AG04450 (cell line): ENCODE data around the gene HK1. TPM values are rescaled to one million over a fixed set of nuclear protein-coding genes. Genes with fewer than 3 reads are reported as not detected.

Source experiments
- CTCF ChIA-PET: fragments of 300-600, 350-600 bp; formaldehyde crosslinking; extraction: SDS; loops from one replicate; lab custom pipeline; 2022; ENCODE audit warnings: antibody characterized with exemption, inconsistent platforms; lab: Charles Lee
- POLR2A ChIA-PET: fragments of 350-600 bp; formaldehyde crosslinking; extraction: SDS; loops from one replicate; lab custom pipeline; 2021; ENCODE audit warnings: antibody characterized with exemption, inconsistent platforms; lab: Yijun Ruan, JAX
- DNase-seq: peaks from one replicate; pipeline ENCODE4 v3.0.0-alpha.2; 2011; ENCODE audit warnings: low read depth, low spot score
- H3K27ac ChIP-seq: one replicate; pipeline ENCODE4 v1.5.1; 2012; ENCODE audit warnings: low read depth, low read length, control low read depth
- H3K27me3 ChIP-seq: one replicate; pipeline ENCODE4 v1.6.0; 2012; ENCODE audit warnings: low read length; ENCODE audit not compliant: control insufficient read depth, insufficient read depth
- H3K4me3 ChIP-seq: 2 replicates; pipeline ENCODE4 v1.5.1; 2011; ENCODE audit warnings: mild to moderate bottlenecking, low read depth, low read length, control low read depth
- H3K9me3 ChIP-seq: 2 replicates; pipeline ENCODE4 v1.5.1; 2012; ENCODE audit warnings: low read length; ENCODE audit not compliant: control insufficient read depth, insufficient read depth
- CTCF ChIP-seq: IDR thresholded peaks from 2 replicates; pipeline ENCODE4 v1.5.1; 2011; ENCODE audit warnings: low read depth, low read length, control low read depth, inconsistent platforms
- polyA plus RNA-seq: library from polyadenylated mRNA; depleted of rRNA; stranded (reverse); fragments of >200 nt; gene quantifications from 2 replicates; pipeline ENCODE4 v1.2.3, GENCODE V29; 2011

Gene HK1
- polyA plus RNA-seq, 1 experiment, result 31.9 TPM

DNA sequence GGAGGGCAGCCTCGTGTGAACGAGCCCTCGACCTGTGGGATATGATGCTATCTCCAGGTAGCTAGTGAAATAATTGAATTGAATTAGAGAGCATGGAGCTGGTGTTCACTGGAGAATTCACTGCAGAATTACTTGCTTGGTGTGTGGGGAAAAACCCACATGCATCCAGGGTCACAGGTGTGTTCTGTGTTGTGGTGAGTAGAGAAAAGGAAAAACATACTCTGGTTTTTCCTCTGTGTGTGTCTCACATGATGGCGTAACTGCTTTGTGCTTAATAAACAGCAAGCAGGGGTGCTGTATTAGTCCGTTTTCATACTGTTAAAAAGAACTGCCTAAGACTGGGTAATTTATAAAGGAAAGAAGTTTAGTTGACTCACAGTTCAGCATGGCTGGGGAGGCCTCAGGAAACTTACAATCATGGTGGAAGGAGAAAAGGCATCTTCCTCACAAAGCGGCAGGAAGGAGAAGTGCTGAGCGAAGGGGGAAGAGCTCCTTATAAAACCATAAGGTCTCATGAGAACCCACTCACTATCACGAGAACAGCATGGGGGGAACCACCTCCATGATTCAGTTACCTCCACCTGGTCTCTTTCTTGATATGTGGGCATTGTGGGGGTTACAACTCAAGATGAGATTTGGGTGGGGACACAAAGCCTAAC, 75.8 kb downstream of the HK1 start:
- CTCF ChIA-PET, result no interaction called here
- POLR2A ChIA-PET, result interaction anchor here (0.6 kb wide), 1 partner anchor 41 kb away, joined by 3 read pairs; no protein-coding TSS in a partner anchor

DNA sequence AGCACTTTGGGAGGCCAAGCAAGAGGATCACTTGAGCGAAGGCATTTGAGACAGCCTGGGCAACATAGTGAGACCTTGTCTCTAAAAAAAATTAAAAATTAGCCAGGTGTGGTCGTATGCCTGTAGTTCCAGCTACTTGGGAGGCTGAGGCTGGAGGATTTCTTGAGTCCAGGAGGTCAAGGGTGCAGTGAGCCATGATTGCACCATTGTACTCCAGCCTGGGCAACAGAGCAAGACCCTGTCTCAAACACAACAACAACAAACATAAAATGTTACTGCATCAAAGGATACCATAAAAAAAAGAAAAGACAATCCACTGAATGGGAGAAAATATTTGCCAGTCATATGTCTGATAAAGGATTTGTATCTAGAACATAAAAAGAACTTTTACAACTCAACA, 77.9 kb downstream of the HK1 start:
- TF ChIP-seq CTCF, result no peak
- Histone ChIP-seq H3K4me3 (no peak overlapping the region), H3K9me3 (no peaks in the 10 kb centered on the region), H3K27ac (no peak overlapping the region), H3K27me3 (no peaks in the 10 kb centered on the region)
- POLR2A ChIA-PET, result no interaction called here
- CTCF ChIA-PET, result no interaction called here
- no peak for DNase-seq

More for the DNA sequence above, 75.8 kb downstream of the HK1 start:
- no peak for TF ChIP-seq CTCF
- H3K27me3 ChIP-seq, result no peaks in the 10 kb centered on the region
- no peak for DNase-seq
- no peaks in the 10 kb centered on the region for H3K9me3 ChIP-seq
- H3K27ac ChIP-seq, result no peak overlapping the region
- no peak overlapping the region for H3K4me3 ChIP-seq

DNA sequence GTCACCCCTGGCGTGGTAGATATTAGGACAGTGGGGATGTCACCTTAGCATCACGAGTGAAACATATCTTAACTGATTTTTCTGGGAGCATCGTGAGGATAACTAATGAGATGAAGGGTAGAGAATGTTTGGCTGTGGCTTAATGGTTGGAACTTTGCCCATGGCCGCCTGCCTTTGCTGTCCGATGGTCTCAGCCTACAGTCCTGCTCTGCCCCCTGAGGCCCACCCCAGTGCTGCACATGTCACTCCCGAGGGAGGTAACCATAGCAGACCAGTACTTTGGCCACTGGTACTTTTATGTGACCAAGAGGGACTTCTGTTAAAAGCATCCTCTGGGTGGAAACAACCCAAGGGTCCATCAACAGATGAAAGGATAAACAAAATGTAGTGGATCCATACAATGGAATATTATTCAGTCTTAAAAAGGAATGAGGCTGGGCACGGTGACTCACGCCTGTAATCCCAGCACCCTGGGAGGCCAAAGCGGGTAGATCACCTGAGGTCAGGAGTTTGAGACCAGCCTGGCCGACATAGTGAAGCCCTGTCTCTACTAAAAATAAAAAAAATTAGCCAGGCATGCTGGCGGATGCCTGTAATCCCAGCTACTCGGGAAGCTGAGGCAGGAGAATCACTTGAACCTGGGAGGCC, 80.0 kb downstream of the HK1 start:
- Histone ChIP-seq H3K27ac (no peak overlapping the region), H3K27me3 (no peaks in the 10 kb centered on the region), H3K9me3 (no peaks in the 10 kb centered on the region), H3K4me3 (no peak overlapping the region)
- ChIA-PET POLR2A (interaction anchor here (0.6 kb wide), 1 partner anchor 9 kb away, joined by 3 read pairs; no protein-coding TSS in a partner anchor), CTCF (interaction anchor here (0.6 kb wide), 1 partner anchor 35 kb away, joined by 4 read pairs; no protein-coding TSS in a partner anchor)
- DNase-seq, result no peak
- no peak for TF ChIP-seq CTCF

GRCh38 chr10:69359148-69359547, 80.9 kb downstream of the HK1 start:
- POLR2A ChIA-PET, result interaction anchor here (0.7 kb wide), 1 partner anchor 59 kb away, joined by 6 read pairs; no protein-coding TSS in a partner anchor
- CTCF ChIA-PET, result no interaction called here

More at GRCh38 chr10:69359148-69359547, 80.9 kb downstream of the HK1 start:
- DNase-seq, result no peak
- Histone ChIP-seq H3K9me3 (no peaks in the 10 kb centered on the region), H3K27me3 (no peaks in the 10 kb centered on the region), H3K4me3 (no peak overlapping the region), H3K27ac (no peak overlapping the region)
- TF ChIP-seq CTCF, result no peak
